GM19452 (cell line): ENCODE measurements around the gene TMEM138.
"Not testable (repeated sequence)": the region's sequence is repeated elsewhere in the genome, so short reads cannot be mapped to it uniquely, and the experiment has no call there.

ENCODE experiments used
- ATAC-seq: cut with Tn5 transposase; IDR thresholded peaks from one replicate; pipeline ENCODE4 v1.9.1; 2021; ENCODE audit not compliant: unreplicated experiment

Gene TMEM138

GRCh38 chr11:61362542-61362875 is 335 bp downstream of the TMEM138 start:
- ATAC-seq = no peak

- no peak for ATAC-seq
Measured at GRCh38 chr11:61364012-61364675, 2.0 kb downstream of the TMEM138 start.

GRCh38 chr11:61367406-61367805 is 5.2 kb downstream of the TMEM138 start:
- ATAC-seq = no peak

DNA sequence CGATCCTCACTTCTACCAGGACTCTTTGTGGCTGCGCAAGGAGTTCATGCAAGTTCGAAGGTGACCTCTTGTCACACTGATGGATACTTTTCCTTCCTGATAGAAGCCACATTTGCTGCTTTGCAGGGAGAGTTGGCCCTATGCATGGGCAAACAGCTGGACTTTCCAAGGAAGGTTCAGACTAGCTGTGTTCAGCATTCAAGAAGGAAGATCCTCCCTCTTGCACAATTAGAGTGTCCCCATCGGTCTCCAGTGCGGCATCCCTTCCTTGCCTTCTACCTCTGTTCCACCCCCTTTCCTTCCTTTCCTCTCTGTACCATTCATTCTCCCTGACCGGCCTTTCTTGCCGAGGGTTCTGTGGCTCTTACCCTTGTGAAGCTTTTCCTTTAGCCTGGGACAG is 6.5 kb downstream of the TMEM138 start:
- ATAC-seq = no peak

DNA sequence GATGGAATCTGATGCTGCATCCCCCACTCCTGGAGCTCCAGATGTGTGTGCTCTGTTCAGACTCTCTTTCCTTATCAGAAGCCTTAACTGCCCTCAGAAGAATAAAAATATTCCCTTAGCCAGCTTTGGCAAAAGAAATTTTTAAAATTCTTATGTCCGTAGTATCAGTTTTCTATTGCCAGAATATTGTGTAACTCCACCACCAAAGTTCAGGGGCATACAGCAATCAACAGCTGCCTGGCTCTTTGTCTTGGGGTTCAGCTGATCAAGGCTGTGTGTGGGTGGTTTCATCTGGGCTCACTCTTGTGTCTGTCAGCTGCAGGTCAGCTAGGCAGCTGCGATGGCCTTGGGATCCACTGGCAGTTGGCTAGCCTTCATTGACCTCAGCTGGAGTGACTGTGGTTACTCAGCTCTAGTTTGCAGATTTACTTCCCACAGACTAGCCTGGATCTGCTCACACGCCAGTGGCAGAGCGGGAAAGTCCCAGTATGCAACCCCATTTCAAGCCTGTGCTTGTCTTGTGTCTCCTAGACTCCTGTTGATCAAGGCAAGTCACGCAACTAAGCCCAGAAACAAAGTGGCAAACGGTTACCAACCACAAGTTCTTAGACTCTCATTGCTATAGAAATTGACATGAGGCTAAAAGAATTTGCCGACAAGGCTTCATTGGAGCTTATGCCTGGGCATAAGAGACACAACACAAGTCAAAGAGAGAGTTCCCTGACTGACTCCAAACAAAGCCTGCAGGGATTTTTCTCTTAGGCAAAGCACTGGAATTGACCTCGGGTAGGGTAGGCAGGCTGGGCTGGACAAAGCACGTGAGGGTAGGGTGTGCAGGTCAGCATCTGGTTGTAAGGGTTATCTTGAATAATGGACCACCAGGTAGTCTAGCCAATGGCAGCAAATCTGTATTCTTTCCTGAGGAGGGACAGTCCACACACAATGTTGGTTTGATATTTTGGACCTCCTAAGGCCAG is 7.5 kb downstream of the TMEM138 start:
- ATAC-seq = no peak

DNA sequence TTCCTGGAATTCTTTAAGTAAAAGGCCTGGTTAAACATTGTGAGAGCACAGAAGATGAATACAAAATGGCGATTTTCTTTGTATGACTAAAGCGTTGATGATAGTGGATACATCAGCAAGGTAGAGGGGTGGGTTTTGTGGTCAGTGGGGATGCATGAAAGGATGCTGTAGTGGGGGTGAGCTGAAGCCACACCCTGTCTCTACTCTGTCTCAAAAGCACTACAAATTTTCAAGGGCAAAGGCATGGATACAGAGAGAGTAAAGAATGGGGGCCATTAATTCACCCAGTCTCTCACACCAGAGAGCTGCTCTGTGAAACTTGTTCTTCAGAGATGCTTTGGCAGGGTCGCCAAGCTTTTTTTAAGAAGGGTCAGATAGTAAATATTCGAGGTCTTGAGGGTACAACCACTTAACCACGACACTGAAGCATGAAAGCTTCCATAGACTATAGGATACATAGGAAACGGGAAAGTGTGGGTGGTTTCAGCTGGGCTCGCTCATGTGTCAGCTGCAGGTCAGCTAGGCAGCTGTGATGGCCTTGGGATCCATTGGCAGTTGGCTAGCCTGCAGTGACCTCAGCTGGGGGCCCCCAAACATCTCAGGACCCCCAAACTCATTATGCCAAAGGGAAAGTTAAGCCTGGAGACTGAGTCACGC is 8.3 kb downstream of the TMEM138 start:
- no peak for ATAC-seq

DNA sequence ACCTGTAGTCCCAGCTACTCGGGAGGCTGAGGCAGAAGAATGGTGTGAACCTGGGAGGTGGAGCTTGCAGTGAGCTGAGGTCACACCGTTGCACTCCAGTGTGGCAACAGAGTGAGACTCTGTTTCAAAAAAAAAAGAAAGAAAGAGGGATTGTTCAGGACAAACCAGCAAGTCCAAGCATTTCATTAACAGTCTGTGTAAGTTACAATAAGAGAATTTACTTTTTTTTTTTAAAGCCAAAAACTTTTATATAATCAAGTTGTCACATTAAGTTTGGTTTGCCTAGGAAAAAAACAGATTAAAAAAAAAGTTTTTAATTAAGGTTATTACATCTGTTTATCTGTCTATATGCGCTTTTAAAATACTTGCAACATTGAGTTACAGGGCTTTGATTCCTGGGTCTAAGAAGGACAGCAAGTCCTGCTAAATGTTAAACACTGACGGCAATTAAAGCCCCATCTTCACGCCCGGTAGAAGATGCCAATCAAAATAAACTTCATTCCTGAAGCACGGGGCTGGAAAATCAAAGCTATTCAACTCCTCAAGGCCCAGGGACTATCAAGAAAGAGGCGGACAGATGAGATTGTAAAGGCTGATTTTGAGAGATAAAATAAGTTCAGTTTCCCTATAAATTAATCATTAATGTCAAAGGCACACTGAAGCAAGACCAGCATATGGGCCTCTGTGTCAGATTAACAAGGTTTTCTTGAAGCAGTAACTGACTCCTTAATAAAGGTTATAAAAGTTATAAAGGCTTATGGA is 10.7 kb downstream of the TMEM138 start:
- ATAC-seq = no peak

- no peak for ATAC-seq
Measured at GRCh38 chr11:61375761-61376108, 13.6 kb downstream of the TMEM138 start.

DNA sequence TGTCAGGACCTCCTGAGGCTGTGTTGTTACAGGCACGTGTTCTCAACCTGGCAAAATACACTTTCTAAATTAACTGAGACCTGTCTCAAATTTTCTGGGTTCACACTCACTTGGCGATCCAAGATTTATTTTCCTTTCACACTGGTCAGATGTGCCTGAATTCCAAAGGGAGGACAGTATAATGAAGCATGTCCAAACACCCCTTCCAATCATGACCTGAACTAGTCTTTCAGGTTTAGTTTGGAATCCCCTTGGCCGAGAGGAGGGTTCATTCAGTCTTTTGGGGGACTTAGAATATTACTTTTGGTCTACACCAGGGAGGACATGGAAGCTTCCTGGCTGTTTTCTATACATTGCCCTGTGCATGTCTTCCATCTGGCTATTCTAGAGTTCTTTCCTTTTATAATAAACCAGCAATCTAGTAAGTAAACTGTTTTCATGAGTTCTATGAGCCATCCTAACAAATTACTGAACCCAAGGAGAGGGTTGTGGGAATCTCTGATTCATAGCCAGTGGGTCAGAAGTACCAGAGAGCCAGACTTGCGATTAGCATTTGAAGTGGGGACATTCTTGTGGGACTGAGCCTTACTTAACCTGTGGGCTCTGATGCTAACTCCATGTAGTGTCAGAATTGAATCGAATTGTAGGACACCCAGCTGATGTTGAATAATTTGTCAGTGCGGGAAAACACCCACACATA is 15.4 kb downstream of the TMEM138 start:
- ATAC-seq = no peak

DNA sequence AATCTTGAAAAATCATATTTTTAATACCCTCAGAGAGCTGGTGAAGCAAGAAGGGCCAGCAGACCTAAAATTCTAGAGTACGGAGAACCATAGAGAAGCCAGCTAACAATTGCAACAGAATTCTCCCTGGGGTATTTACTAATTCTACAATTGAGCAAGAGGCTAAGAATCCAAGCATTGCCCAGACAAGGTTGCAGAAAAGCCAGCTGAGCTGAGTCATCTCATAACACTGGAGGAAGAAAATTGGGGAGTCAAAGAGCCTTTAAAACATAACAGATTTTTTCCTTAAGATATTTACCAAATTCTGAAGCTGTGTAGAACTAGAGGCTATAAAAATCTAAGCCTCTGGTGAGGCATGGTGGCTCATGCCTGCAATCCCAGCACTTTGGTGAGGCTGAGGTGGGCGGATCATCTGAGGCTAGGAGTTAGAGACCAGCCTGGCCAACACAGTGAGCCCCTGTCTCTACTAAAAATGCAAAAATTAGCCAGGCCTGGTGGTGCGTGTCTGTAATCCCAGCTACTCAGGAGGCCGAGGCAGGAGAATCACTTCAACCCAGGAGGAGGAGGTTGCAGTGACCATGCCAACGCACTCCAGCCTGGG is 16.6 kb downstream of the TMEM138 start:
- no peak for ATAC-seq

DNA sequence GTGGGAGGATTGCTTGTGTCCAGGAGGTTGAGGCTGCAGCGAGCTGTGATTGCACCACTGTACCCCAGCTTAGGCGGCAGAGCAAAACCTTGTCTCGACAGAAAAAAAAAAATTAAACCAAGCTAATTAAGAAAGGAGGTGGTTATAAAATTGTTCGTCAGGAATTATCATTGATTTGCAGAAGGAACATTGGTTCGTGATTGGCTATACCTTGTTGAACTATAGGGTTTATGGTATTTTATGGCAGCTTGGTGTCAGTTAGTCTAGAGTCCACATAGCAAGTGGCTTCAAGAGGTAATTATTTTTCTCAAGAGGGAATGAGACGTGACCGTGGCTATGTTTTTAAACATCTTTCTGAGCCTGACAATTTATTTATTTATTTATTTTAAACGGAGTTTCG is 18.7 kb downstream of the TMEM138 start:
- no peak for ATAC-seq

- ATAC-seq = not testable (repeated sequence)
Measured at GRCh38 chr11:61383859-61384258, 21.7 kb downstream of the TMEM138 start.

DNA sequence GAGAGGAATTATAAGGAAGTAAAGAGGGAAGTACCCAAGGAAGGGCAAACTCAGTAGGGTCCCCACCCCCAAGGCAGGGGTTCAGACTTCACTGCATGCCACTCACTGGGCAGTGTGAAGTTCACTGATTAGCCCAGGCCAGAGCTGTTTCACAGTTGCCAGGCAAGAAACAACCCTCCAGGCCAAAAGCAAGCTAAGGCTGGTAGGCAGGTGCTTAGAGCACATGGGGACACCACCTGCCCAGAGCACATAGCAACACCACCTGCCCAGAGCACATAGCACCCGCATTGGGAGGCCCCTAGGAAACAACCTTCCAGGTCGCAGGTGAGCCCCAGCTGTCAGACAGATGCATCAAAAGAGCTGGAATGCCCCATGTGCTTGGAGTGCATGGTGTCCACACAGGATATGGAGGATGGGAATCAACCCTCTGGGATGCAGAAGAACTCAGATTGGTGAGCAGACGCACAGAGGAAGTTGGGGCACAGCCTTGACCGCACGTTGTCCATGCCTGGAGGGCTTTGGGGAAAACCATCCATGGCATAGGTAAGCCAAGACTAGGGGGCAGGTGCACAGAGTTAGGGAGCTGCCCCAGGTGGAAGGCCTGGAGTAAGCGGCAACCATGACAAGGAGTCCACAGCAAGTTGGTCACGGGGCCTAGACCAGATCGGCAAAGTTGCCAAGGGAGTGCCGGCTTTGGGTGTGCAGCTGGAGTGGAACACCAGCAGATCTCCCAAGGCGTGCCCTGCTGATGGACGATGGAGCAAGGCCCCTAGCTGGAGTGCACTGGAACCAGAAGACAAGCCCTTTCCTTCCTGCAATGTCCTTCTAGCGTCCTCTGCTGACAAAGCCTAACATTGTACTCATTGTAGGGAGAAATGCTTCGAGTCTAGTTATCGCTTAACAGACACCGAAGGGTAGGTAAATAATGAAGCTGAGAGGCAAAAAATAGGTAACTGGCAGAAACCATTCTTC is 22.4 kb downstream of the TMEM138 start:
- ATAC-seq = no peak

DNA sequence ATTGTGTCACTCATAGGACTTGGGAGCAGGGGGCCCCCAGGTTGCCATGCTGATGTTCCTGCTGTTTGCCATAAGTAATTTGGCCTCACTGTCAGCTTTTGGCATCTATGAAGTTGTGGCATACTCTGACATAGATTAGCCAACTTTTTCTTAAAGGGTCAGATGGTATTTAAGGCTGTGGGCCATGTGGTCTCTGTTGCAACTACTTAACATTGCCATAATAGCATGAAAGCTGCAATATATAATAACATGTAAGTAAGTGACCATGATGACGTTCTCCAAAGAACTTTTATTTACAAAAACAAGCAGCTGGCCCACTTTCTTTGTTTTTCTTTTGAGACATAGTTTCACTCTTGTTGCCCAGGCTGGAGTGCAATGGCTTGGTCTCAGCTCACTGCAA is 28.0 kb downstream of the TMEM138 start:
- no peak for ATAC-seq

GRCh38 chr11:61392981-61393595 is 30.9 kb downstream of the TMEM138 start:
- no peak for ATAC-seq

DNA sequence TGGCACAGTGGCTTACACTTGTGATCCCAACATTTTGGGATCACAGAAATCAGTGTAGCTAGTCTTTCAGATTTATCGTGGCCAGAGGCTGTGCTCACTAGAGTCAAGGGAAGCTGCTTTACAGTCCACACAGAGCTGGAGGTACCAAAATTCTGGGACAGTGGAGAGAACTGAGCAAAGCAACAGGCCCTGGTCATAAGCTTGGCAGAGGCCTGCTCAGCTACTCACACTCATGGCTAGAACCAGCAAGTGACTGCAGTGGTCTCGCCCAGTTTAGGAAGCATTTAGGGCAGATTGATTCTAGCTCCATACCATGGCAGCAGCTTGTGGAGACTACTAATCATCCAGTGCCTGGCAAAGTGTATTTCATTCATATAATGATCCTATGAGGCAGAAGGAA is 39.0 kb downstream of the TMEM138 start:
- ATAC-seq = no peak

- no peak for ATAC-seq
Measured at GRCh38 chr11:61401573-61401972, 39.4 kb downstream of the TMEM138 start.

DNA sequence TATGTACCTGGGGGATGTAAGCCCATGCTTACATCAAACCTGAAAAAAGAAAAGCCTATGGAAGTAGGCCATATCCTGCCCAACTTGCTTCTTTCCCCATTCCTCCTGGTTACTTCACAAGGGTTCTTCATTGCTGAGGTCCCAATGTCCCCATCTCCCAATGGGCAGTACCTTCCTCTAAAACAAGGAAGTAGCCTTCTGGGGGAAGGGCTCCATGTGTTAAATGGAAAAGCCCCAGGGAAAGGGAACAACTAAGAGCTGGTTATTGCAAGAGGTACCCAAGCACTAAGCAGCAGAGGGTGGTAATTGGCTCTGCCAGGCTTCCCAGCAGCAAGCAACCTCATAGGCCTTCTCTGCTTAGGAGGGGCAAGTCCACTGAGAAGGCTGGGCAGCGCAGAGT is 41.5 kb downstream of the TMEM138 start:
- no peak for ATAC-seq

- no peak for ATAC-seq
Measured at GRCh38 chr11:61404103-61404502, 41.9 kb downstream of the TMEM138 start.
